ENCODE data around the gene DYRK1B. TPM values are rescaled to one million over a fixed set of nuclear protein-coding genes. Genes with fewer than 3 reads are reported as not detected.

Gene DYRK1B
- total RNA-seq, 2 donors from 2014 or later, result 7.0 to 14.7 TPM

- no peak for DNase-seq
- intact Hi-C loops (cut with DNase I), result no loop called here
- no peak for ATAC-seq
Measured at GRCh38 chr19:39838569-39838968, 4.6 kb upstream of the DYRK1B start.

- intact Hi-C loops (cut with DNase I), result no loop called here
- DNase-seq (no peak), ATAC-seq (no peak)
Measured at GRCh38 chr19:39837978-39838377, 4.0 kb upstream of the DYRK1B start.

GRCh38 chr19:39834287-39834841, 402 bp upstream of the DYRK1B start:
- no peak for ATAC-seq
- no peak for DNase-seq
- intact Hi-C loops (cut with DNase I), result no loop called here

- DNase-seq (no peak), ATAC-seq (no peak)
- intact Hi-C loops (cut with DNase I), result no loop called here
Measured at GRCh38 chr19:39833160-39833463, 850 bp downstream of the DYRK1B start.

- DNase-seq (no peak), ATAC-seq (no peak)
- intact Hi-C loops (cut with DNase I), result no loop called here
Measured at GRCh38 chr19:39832341-39833083, 1.4 kb downstream of the DYRK1B start.

- ATAC-seq (no peak), DNase-seq (no peak)
- intact Hi-C loops (cut with DNase I), result no loop called here
Measured at GRCh38 chr19:39831679-39832078, 2.3 kb downstream of the DYRK1B start.

- DNase-seq (no peak), ATAC-seq (no peak)
- intact Hi-C loops (cut with DNase I), result no loop called here
Measured at GRCh38 chr19:39830847-39831246, 3.1 kb downstream of the DYRK1B start.

GRCh38 chr19:39830406-39830805, 3.6 kb downstream of the DYRK1B start:
- DNase-seq, result no peak

GRCh38 chr19:39829702-39830275, 4.2 kb downstream of the DYRK1B start:
- intact Hi-C loops (cut with DNase I), result no loop called here
- ATAC-seq, result no peak
- DNase-seq, result no peak

More at GRCh38 chr19:39830406-39830805, 3.6 kb downstream of the DYRK1B start:
- no peak for ATAC-seq
- intact Hi-C loops (cut with DNase I), result no loop called here

- intact Hi-C loops (cut with DNase I), result no loop called here
- ATAC-seq (no peak), DNase-seq (no peak)
Measured at GRCh38 chr19:39828654-39829032, 5.3 kb downstream of the DYRK1B start.

GRCh38 chr19:39828015-39828653, 5.8 kb downstream of the DYRK1B start:
- intact Hi-C loops (cut with DNase I), result no loop called here

GRCh38 chr19:39827216-39827615, 6.7 kb downstream of the DYRK1B start:
- no peak for ATAC-seq
- intact Hi-C loops (cut with DNase I), result no loop called here
- no peak for DNase-seq

More at GRCh38 chr19:39828015-39828653, 5.8 kb downstream of the DYRK1B start:
- ATAC-seq (no peak), DNase-seq (no peak)

- no peak for ATAC-seq
- no peak for DNase-seq
- intact Hi-C loops (cut with DNase I), result no loop called here
Measured at GRCh38 chr19:39826311-39826945, 7.5 kb downstream of the DYRK1B start.

- DNase-seq (no peak), ATAC-seq (no peak)
- intact Hi-C loops (cut with DNase I), result no loop called here
Measured at GRCh38 chr19:39825531-39826076, 8.4 kb downstream of the DYRK1B start.

GRCh38 chr19:39825093-39825463, 8.9 kb downstream of the DYRK1B start:
- intact Hi-C loops (cut with DNase I), result no loop called here
- no peak for DNase-seq
- no peak for ATAC-seq

GRCh38 chr19:39824143-39825092, 9.5 kb downstream of the DYRK1B start:
- DNase-seq (peak; percentile 90), ATAC-seq (peak; percentile 96 to 97)
- intact Hi-C loops (cut with DNase I), result no loop called here

GRCh38 chr19:39823686-39824085, 10.3 kb downstream of the DYRK1B start:
- ATAC-seq, result peak in 1 of 2 donors; percentile 11
- intact Hi-C loops (cut with DNase I), result no loop called here
- DNase-seq, result no peak

- ATAC-seq (no peak), DNase-seq (no peak)
- intact Hi-C loops (cut with DNase I), result no loop called here
Measured at GRCh38 chr19:39820696-39821095, 13.3 kb downstream of the DYRK1B start.

- DNase-seq, result no peak
- intact Hi-C loops (cut with DNase I), result no loop called here
- ATAC-seq, result no peak
Measured at GRCh38 chr19:39819786-39820185, 14.2 kb downstream of the DYRK1B start.
